Fibroblast of peridontal ligament (primary cell): ENCODE data around the gene C2.
"Not testable (repeated sequence)": the region's sequence is repeated elsewhere in the genome, so short reads cannot be mapped to it uniquely, and the experiment has no call there.

Experiments used
- DNase-seq: peaks from one replicate; pipeline ENCODE4 v3.0.0-alpha.2; 2010; ENCODE audit errors: extremely low read depth

Gene C2

GRCh38 chr6:31956796-31957195 lies 29.3 kb downstream of the C2 start:
- no peak for DNase-seq

GRCh38 chr6:31958412-31958740 lies 30.9 kb downstream of the C2 start:
- no peak for DNase-seq

GRCh38 chr6:31958741-31959739 lies 31.5 kb downstream of the C2 start, which contains the start of the genes NELFE and SKIC2:
NELFE (minus strand) TSS chr6:31958971; CDS start chr6:31958446, 525 bp downstream.
SKIC2 (plus strand) TSS chr6:31959175; CDS start chr6:31959193, 18 bp downstream.
- peak; percentile 95 for DNase-seq

- no peak for DNase-seq
Observed at GRCh38 chr6:31961616-31962015, 34.1 kb downstream of the C2 start.

GRCh38 chr6:31963921-31964320 lies 36.4 kb downstream of the C2 start:
- DNase-seq, result no peak

- no peak for DNase-seq
Observed at GRCh38 chr6:31965700-31966099, 38.2 kb downstream of the C2 start.

- DNase-seq, result no peak
Observed at GRCh38 chr6:31966506-31966905, 39.0 kb downstream of the C2 start.

GRCh38 chr6:31966997-31967925 lies 39.7 kb downstream of the C2 start:
- DNase-seq, result no peak

GRCh38 chr6:31967926-31968320 lies 40.4 kb downstream of the C2 start:
- no peak for DNase-seq

GRCh38 chr6:31968326-31968725 lies 40.8 kb downstream of the C2 start:
- no peak for DNase-seq

- no peak for DNase-seq
Observed at GRCh38 chr6:31968791-31969711, 41.5 kb downstream of the C2 start.

- DNase-seq, result peak; percentile 9
Observed at GRCh38 chr6:31969712-31970603, 42.4 kb downstream of the C2 start.

- peak; percentile 17 for DNase-seq
Observed at GRCh38 chr6:31970604-31971271, 43.2 kb downstream of the C2 start.

- no peak for DNase-seq
Observed at GRCh38 chr6:31971279-31971992, 43.9 kb downstream of the C2 start.

GRCh38 chr6:31971993-31972708 lies 44.6 kb downstream of the C2 start, which contains the start of gene DXO:
DXO (minus strand) TSS chr6:31972138; CDS start chr6:31971675, 463 bp downstream.
- DNase-seq, result peak; percentile 98

- DNase-seq, result peak; percentile 60
Observed at GRCh38 chr6:31972709-31973350, 45.3 kb downstream of the C2 start.

- DNase-seq, result not testable (repeated sequence)
Observed at GRCh38 chr6:31976065-31976464, 48.5 kb downstream of the C2 start.
